Cardiac muscle cell (in vitro differentiated cells and primary cell): ENCODE data around the gene SNTB2. TPM values are rescaled to one million over a fixed set of nuclear protein-coding genes. Genes with fewer than 3 reads are reported as not detected.

Source experiments
- DNase-seq, 2 donors: peaks; one replicate each; pipeline versions ENCODE4 v3.0.0 to v3.0.0-alpha.2; 2010 to 2017; ENCODE audit warnings: low read depth in 1 of 2, low spot score in 1 of 2
- H3K27ac ChIP-seq: fragments of 200-600 bp; sonication (generic); 2 replicates; pipeline ENCODE4 v1.5.1; 2016
- H3K27me3 ChIP-seq: fragments of 200-600 bp; sonication (generic); 2 replicates; pipeline ENCODE4 v1.6.0; 2016; ENCODE audit warnings: control low read depth
- H3K36me3 ChIP-seq: fragments of 200-600 bp; sonication (generic); 2 replicates; pipeline ENCODE4 v1.5.1; 2016; ENCODE audit warnings: control low read depth
- H3K4me1 ChIP-seq: fragments of 200-600 bp; sonication (generic); 2 replicates; pipeline ENCODE4 v1.8.1; 2017; ENCODE audit warnings: low read depth, mild to moderate bottlenecking, mixed run types
- H3K4me3 ChIP-seq: fragments of 200-600 bp; sonication (generic); 2 replicates; pipeline ENCODE4 v1.5.1; 2016; ENCODE audit warnings: mild to moderate bottlenecking
- H3K9me3 ChIP-seq: fragments of 200-600 bp; sonication (generic); 2 replicates; pipeline ENCODE4 v1.5.1; 2017; ENCODE audit warnings: low read depth, mild to moderate bottlenecking, control low read depth
- polyA plus RNA-seq: library from polyadenylated mRNA; unstranded; fragments of >200 nt; fragmentation: Nextera tagmentation; extraction: Ambion mirVana; gene quantifications from 2 replicates; pipeline ENCODE4 v1.2.1, GENCODE V29; 2016
- total RNA-seq: library from RNA; depleted of rRNA; stranded (reverse); fragments of >200 nt; gene quantifications from 2 replicates; pipeline ENCODE4 v1.2.3, GENCODE V29; 2016
- TF ChIP-seq, protein P1 (sequence below): IDR thresholded peaks from 2 replicates; pipeline ENCODE4 v1.5.1; 2012; ENCODE audit warnings: low read depth, mild to moderate bottlenecking, low read length

SNTB2 gene
- total and polyA plus RNA-seq, 2 experiments from 2014 or later: 12.7 to 17.1 TPM

- Histone ChIP-seq H3K4me3 (no peak overlapping the region), H3K36me3 (no peaks in the 10 kb centered on the region), H3K4me1 (no peaks in the 10 kb centered on the region), H3K27ac (no peak overlapping the region), H3K9me3 (no peaks in the 10 kb centered on the region), H3K27me3 (no peaks in the 10 kb centered on the region)
- TF ChIP-seq, protein P1, sequence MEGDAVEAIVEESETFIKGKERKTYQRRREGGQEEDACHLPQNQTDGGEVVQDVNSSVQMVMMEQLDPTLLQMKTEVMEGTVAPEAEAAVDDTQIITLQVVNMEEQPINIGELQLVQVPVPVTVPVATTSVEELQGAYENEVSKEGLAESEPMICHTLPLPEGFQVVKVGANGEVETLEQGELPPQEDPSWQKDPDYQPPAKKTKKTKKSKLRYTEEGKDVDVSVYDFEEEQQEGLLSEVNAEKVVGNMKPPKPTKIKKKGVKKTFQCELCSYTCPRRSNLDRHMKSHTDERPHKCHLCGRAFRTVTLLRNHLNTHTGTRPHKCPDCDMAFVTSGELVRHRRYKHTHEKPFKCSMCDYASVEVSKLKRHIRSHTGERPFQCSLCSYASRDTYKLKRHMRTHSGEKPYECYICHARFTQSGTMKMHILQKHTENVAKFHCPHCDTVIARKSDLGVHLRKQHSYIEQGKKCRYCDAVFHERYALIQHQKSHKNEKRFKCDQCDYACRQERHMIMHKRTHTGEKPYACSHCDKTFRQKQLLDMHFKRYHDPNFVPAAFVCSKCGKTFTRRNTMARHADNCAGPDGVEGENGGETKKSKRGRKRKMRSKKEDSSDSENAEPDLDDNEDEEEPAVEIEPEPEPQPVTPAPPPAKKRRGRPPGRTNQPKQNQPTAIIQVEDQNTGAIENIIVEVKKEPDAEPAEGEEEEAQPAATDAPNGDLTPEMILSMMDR: no peak
- DNase-seq: no peak
Measured at GRCh38 chr16:69225121-69225520, 38.2 kb downstream of the SNTB2 start.

DNA sequence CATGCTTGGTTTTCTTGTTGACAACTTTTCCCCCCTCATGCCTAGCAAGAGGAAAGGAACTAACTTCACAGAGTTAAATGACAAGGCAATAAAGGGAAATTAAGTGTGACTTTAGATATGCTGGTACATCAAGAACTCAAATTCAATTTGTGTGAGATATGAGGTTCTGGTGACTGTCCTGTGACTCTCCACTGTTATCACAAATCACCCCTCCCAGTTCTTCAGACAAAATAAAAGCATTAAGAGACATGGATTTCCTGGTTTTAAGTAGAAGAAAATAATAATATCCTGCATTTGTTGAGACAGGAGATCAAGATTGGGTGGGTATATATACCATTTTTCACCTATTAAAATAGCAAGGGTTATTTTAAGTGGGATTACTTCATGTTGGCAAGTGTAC, 46.2 kb downstream of the SNTB2 start:
- H3K27ac ChIP-seq: no peak overlapping the region
- no peaks in the 10 kb centered on the region for H3K4me1 ChIP-seq
- H3K4me3 ChIP-seq: no peak overlapping the region
- H3K36me3 ChIP-seq: no peaks in the 10 kb centered on the region
- TF ChIP-seq, protein P1: no peak
- no peak for DNase-seq
- no peaks in the 10 kb centered on the region for H3K9me3 ChIP-seq
- H3K27me3 ChIP-seq: no peaks in the 10 kb centered on the region

GRCh38 chr16:69234460-69234859, 47.5 kb downstream of the SNTB2 start:
- H3K27ac ChIP-seq: no peak overlapping the region
- no peak for DNase-seq
- H3K27me3 ChIP-seq: no peaks in the 10 kb centered on the region
- H3K36me3 ChIP-seq: no peaks in the 10 kb centered on the region
- no peaks in the 10 kb centered on the region for H3K4me1 ChIP-seq
- TF ChIP-seq, protein P1: no peak
- H3K4me3 ChIP-seq: no peak overlapping the region
- no peaks in the 10 kb centered on the region for H3K9me3 ChIP-seq

GRCh38 chr16:69236319-69236718, 49.4 kb downstream of the SNTB2 start:
- no peak overlapping the region for H3K4me3 ChIP-seq
- DNase-seq: no peak
- no peaks in the 10 kb centered on the region for H3K36me3 ChIP-seq
- H3K4me1 ChIP-seq: no peaks in the 10 kb centered on the region
- H3K27me3 ChIP-seq: no peaks in the 10 kb centered on the region
- TF ChIP-seq, protein P1: no peak
- no peak overlapping the region for H3K27ac ChIP-seq
- no peaks in the 10 kb centered on the region for H3K9me3 ChIP-seq

- TF ChIP-seq, protein P1: no peak
- DNase-seq: no peak
- H3K9me3 ChIP-seq: no peaks in the 10 kb centered on the region
Measured at GRCh38 chr16:69237296-69237695, 50.3 kb downstream of the SNTB2 start.

DNA sequence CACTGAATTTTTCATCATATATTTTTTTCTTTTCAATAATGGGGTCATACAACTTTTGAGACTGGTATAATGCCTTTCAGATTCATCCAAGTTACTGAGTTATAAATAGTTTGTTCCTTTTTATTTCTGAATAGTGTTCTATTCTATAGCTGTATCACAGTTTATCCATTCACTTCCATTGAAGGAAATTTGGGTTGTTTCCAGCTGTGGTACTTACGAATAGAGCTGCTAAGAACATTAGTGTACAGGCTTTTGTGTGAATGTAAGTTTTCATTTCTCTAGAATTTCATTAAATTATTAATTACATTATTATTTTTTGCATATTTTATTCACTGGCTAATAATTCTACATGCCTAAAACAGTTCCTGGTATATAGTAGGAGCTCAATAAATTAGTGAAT, 52.9 kb downstream of the SNTB2 start:
- Histone ChIP-seq H3K27ac (no peak overlapping the region), H3K9me3 (no peaks in the 10 kb centered on the region), H3K27me3 (no peaks in the 10 kb centered on the region), H3K4me3 (no peak overlapping the region), H3K36me3 (no peaks in the 10 kb centered on the region), H3K4me1 (no peaks in the 10 kb centered on the region)
- DNase-seq: no peak
- TF ChIP-seq, protein P1: no peak

More at GRCh38 chr16:69237296-69237695, 50.3 kb downstream of the SNTB2 start:
- Histone ChIP-seq H3K4me3 (no peak overlapping the region), H3K4me1 (no peaks in the 10 kb centered on the region), H3K27me3 (no peaks in the 10 kb centered on the region), H3K36me3 (no peaks in the 10 kb centered on the region), H3K27ac (no peak overlapping the region)
